B cell (primary cell): ENCODE results near the gene C9orf72. TPM values are rescaled to one million over a fixed set of nuclear protein-coding genes. Genes with fewer than 3 reads are reported as not detected.

Experiments used
- ATAC-seq: fragments of 200-7000 bp; cut with Tn5 transposase; one replicate; pipeline ENCODE4 v1.10.0; 2021; ENCODE audit warnings: low read depth, mild to moderate bottlenecking, moderate number of reproducible peaks, moderate library complexity
- CTCF ChIA-PET: fragments of 350-600 bp; sonication (Branson Sonifier 250); formaldehyde crosslinking; loops from one replicate; lab custom pipeline; 2021; ENCODE audit warnings: antibody characterized with exemption, inconsistent platforms; lab: Charles Lee
- POLR2A ChIA-PET: fragments of 350-600 bp; sonication (Branson Sonifier 250); formaldehyde crosslinking; loops from one replicate; lab custom pipeline; 2021; ENCODE audit warnings: antibody characterized with exemption; lab: Charles Lee
- DNase-seq: peaks from one replicate; pipeline ENCODE4 v3.0.0; 2013
- H2AFZ ChIP-seq: 2 replicates; pipeline ENCODE4 v1.6.1; 2012; ENCODE audit warnings: mild to moderate bottlenecking, low read depth, low read length; ENCODE audit not compliant: insufficient read depth, poor library complexity, severe bottlenecking
- H3K27ac ChIP-seq, 2 donors: 1 replicate in 1 of 2; 2 replicates in 1 of 2; pipeline ENCODE4 v1.5.1; 2012 to 2013; ENCODE audit warnings: low read length in 2 of 2, mild to moderate bottlenecking in 2 of 2, moderate library complexity in 1 of 2
- H3K27me3 ChIP-seq, 4 experiments: fragments of 200-600 bp in 1 of 4; sonication (generic) in 1 of 4; replicated peaks in 1 of 4; 1 replicate in 2 of 4; 2 replicates in 2 of 4; pipeline versions ENCODE4 v1.6.1 to v1.7.0; 2013 to 2016; ENCODE audit warnings: low read length in 3 of 4, mild to moderate bottlenecking in 2 of 4, mixed read lengths in 1 of 4, moderate library complexity in 1 of 4; ENCODE audit not compliant: insufficient read depth in 4 of 4, control insufficient read depth in 3 of 4; ENCODE audit errors: control extremely low read depth in 1 of 4
- H3K36me3 ChIP-seq, 2 experiments: replicated peaks in 1 of 2; 1 replicate in 1 of 2; 2 replicates in 1 of 2; pipeline versions ENCODE4 v1.6.1 to v1.7.1; 2013; ENCODE audit warnings: low read length in 1 of 2; ENCODE audit not compliant: insufficient read depth in 2 of 2, control insufficient read depth in 1 of 2; ENCODE audit errors: control extremely low read depth in 1 of 2, extremely low read depth in 1 of 2
- H3K4me1 ChIP-seq, 2 donors: fragments of 200-600 bp in 1 of 2; sonication (generic) in 1 of 2; 1 replicate in 1 of 2; 2 replicates in 1 of 2; pipeline versions ENCODE4 v1.5.1 to v1.6.1; 2013 to 2017; ENCODE audit warnings: low read length in 2 of 2; ENCODE audit not compliant: control insufficient read depth in 2 of 2, insufficient read depth in 2 of 2
- H3K4me2 ChIP-seq: replicated peaks from 2 replicates; pipeline ENCODE3; 2012; ENCODE audit warnings: mild to moderate bottlenecking, low read depth, low read length; ENCODE audit not compliant: poor library complexity, severe bottlenecking
- H3K4me3 ChIP-seq, 5 experiments: fragments of 200-600 bp in 1 of 5; sonication (generic) in 1 of 5; 1 replicate in 3 of 5; 2 replicates in 2 of 5; pipeline versions ENCODE4 v1.5.1 to v1.7.0; 2011 to 2016; ENCODE audit warnings: low read length in 4 of 5, mild to moderate bottlenecking in 4 of 5, low read depth in 2 of 5, control low read depth in 1 of 5, moderate library complexity in 1 of 5; ENCODE audit not compliant: insufficient read depth in 1 of 5; ENCODE audit errors: control extremely low read depth in 1 of 5, extremely low read depth in 1 of 5
- H3K79me2 ChIP-seq: fragments of 200-600 bp; sonication (generic); one replicate; pipeline ENCODE4 v1.6.0; 2016; ENCODE audit warnings: low read length; ENCODE audit not compliant: control insufficient read depth, insufficient read depth
- H3K9ac ChIP-seq: fragments of 200-600 bp; sonication (generic); 2 replicates; pipeline ENCODE4 v1.6.1; 2017; ENCODE audit warnings: mild to moderate bottlenecking, low read length, moderate library complexity
- H3K9me3 ChIP-seq, 3 donors: one replicate each; pipeline versions ENCODE4 v1.6.1 to v1.7.1; 2013; ENCODE audit warnings: low read length in 2 of 3; ENCODE audit not compliant: control insufficient read depth in 2 of 3, insufficient read depth in 1 of 3; ENCODE audit errors: control extremely low read depth in 1 of 3
- H4K20me1 ChIP-seq: 2 replicates; pipeline ENCODE4 v1.6.0; 2012; ENCODE audit warnings: mild to moderate bottlenecking, low read length; ENCODE audit not compliant: insufficient read depth, control insufficient read depth, poor library complexity, severe bottlenecking
- H3K27ac Mint-ChIP-seq: one replicate; pipeline ENCODE4 v1.8.0; 2021; ENCODE audit warnings: mixed read lengths
- H3K27me3 Mint-ChIP-seq: one replicate; pipeline ENCODE4 v1.8.0; 2021; ENCODE audit warnings: mixed read lengths
- H3K4me1 Mint-ChIP-seq: one replicate; pipeline ENCODE4 v1.8.0; 2021; ENCODE audit warnings: mixed read lengths
- H3K4me3 Mint-ChIP-seq: one replicate; pipeline ENCODE4 v1.8.0; 2021; ENCODE audit warnings: mixed read lengths
- H3K9me3 Mint-ChIP-seq: one replicate; pipeline ENCODE4 v1.8.0; 2022; ENCODE audit warnings: mixed read lengths; ENCODE audit not compliant: insufficient read depth
- CTCF ChIP-seq: fragments of 200-600 bp; IDR thresholded peaks from one replicate; pipeline ENCODE4 v1.8.0; 2022; ENCODE audit warnings: antibody characterized with exemption, mild to moderate bottlenecking
- EZH2 ChIP-seq: IDR thresholded peaks from 2 replicates; pipeline ENCODE4 v1.6.1; 2012; ENCODE audit warnings: borderline replicate concordance, low read depth, mild to moderate bottlenecking, moderate library complexity, low read length; ENCODE audit not compliant: insufficient read depth, poor library complexity, severe bottlenecking
- WGBS: methylation state at CpG from one replicate; pipeline ENCODE4 v1.1.5; 2013; ENCODE audit warnings: missing lambda C conversion rate; ENCODE audit not compliant: insufficient coverage; 5-methylcytosine and 5-hydroxymethylcytosine counted together
- intact Hi-C: fragments of 100-400 bp; cut with micrococcal nuclease; formaldehyde crosslinking; loops from one replicate; pipeline ENCODE4 v1.10.0; 2022
- polyA plus RNA-seq: library from polyadenylated mRNA; depleted of rRNA; stranded (reverse); fragments of >200 nt; gene quantifications from 2 replicates; pipeline ENCODE4 v1.2.3, GENCODE V29; 2012
- total RNA-seq, 2 donors: library from RNA; stranded (reverse); fragments of 120-200 nt in 1 of 2; gene quantifications; 1 replicate in 1 of 2; 2 replicates in 1 of 2; pipeline versions ENCODE4 v1.2.3 to v1.2.4, GENCODE V29; 2013 to 2022

C9orf72 gene
- total and polyA plus RNA-seq, 2 donors (not counting 1 experiment from before 2014, with no cell fraction given): 18.3 to 27.6 TPM

GRCh38 chr9:27591672-27592071 is 18.4 kb upstream of the C9orf72 start:
- H3K9me3 ChIP-seq: peaks cover 0 to 6% (median 0%) of the 10 kb centered on the region in 3 donors
- DNase-seq (no peak), ATAC-seq (no peak)
- peaks cover 4 to 11% of the 10 kb centered on the region in 2 donors for H3K4me1 ChIP-seq
- H2AFZ ChIP-seq: no peak overlapping the region
- TF ChIP-seq CTCF: no peak
- TF ChIP-seq EZH2: no peak
- Mint-ChIP-seq H3K27me3 (no peaks in the 10 kb centered on the region), H3K4me1 (peaks cover 17% of the 10 kb centered on the region), H3K4me3 (no peak overlapping the region), H3K27ac (no peak overlapping the region), H3K9me3 (peaks cover 2% of the 10 kb centered on the region)
- no peak overlapping the region for H3K4me3 ChIP-seq
- no peaks in the 10 kb centered on the region for H4K20me1 ChIP-seq
- peaks cover 0 to 4% (median 0%) of the 10 kb centered on the region in 4 experiments for H3K27me3 ChIP-seq
- H3K9ac ChIP-seq: no peak overlapping the region
- CTCF ChIA-PET: no interaction called here
- no peak overlapping the region for H3K27ac ChIP-seq
- H3K79me2 ChIP-seq: no peaks in the 10 kb centered on the region
- H3K4me2 ChIP-seq: no peak overlapping the region
- 82% methylated on average over 3 of the region's 3 CpGs for WGBS
- intact Hi-C loops: no loop called here
- POLR2A ChIA-PET: no interaction called here
- no peaks in the 10 kb centered on the region for H3K36me3 ChIP-seq

GRCh38 chr9:27591093-27591492 is 17.8 kb upstream of the C9orf72 start:
- H3K4me3 ChIP-seq: no peak overlapping the region
- ATAC-seq (no peak), DNase-seq (no peak)
- no peak overlapping the region for H3K27ac ChIP-seq
- ChIA-PET CTCF (no interaction called here), POLR2A (no interaction called here)
- no peak overlapping the region for H2AFZ ChIP-seq
- 100% methylated on average over 2 of the region's 2 CpGs for WGBS
- TF ChIP-seq CTCF: no peak
- no peak for TF ChIP-seq EZH2
- Mint-ChIP-seq H3K4me3 (no peak overlapping the region), H3K4me1 (peaks cover 19% of the 10 kb centered on the region), H3K27me3 (no peaks in the 10 kb centered on the region), H3K27ac (no peak overlapping the region), H3K9me3 (peaks cover 2% of the 10 kb centered on the region)
- H3K4me2 ChIP-seq: no peak overlapping the region
- peaks cover 0 to 4% (median 0%) of the 10 kb centered on the region in 4 experiments for H3K27me3 ChIP-seq
- H3K79me2 ChIP-seq: no peaks in the 10 kb centered on the region
- intact Hi-C loops: no loop called here
- H3K9me3 ChIP-seq: peaks cover 0 to 6% (median 0%) of the 10 kb centered on the region in 3 donors
- peaks cover 8 to 15% of the 10 kb centered on the region in 2 donors for H3K4me1 ChIP-seq
- H4K20me1 ChIP-seq: no peaks in the 10 kb centered on the region
- H3K9ac ChIP-seq: no peak overlapping the region
- H3K36me3 ChIP-seq: no peaks in the 10 kb centered on the region
